ENCODE measurements around the gene SGCD.

DNA sequence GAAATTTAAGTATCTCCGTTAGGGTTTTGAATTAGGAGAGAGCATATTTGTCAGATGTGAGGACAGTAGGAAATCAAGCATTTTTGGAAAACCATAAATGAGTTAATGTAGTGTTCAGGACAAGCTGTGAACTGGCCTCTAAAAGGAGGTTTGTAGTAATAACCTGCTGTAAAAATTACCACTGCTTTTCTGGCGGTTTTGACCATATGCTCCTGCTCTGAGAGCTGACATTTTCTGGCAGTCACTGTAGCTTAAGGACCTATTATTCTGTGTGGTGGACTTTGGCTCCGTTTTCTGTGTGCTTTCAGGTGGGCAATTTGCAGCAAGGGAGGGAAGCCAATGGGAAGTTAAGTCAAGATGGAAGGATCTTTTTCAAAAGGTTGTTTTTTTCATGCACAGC is 111.1 kb downstream of the SGCD start:
- TF ChIP-seq, protein P1, sequence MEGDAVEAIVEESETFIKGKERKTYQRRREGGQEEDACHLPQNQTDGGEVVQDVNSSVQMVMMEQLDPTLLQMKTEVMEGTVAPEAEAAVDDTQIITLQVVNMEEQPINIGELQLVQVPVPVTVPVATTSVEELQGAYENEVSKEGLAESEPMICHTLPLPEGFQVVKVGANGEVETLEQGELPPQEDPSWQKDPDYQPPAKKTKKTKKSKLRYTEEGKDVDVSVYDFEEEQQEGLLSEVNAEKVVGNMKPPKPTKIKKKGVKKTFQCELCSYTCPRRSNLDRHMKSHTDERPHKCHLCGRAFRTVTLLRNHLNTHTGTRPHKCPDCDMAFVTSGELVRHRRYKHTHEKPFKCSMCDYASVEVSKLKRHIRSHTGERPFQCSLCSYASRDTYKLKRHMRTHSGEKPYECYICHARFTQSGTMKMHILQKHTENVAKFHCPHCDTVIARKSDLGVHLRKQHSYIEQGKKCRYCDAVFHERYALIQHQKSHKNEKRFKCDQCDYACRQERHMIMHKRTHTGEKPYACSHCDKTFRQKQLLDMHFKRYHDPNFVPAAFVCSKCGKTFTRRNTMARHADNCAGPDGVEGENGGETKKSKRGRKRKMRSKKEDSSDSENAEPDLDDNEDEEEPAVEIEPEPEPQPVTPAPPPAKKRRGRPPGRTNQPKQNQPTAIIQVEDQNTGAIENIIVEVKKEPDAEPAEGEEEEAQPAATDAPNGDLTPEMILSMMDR (conservative IDR thresholded peaks at IDR 0.05; ENCODE audit: low read length) = no peak
- TF ChIP-seq EZH2phosphoT487 (IDR thresholded peaks at IDR 0.05; ENCODE audit: borderline replicate concordance, low read depth, low read length) = no peak

All from OCI-LY7 (cell line).